ENCODE results near the gene RHOXF2.

DNA sequence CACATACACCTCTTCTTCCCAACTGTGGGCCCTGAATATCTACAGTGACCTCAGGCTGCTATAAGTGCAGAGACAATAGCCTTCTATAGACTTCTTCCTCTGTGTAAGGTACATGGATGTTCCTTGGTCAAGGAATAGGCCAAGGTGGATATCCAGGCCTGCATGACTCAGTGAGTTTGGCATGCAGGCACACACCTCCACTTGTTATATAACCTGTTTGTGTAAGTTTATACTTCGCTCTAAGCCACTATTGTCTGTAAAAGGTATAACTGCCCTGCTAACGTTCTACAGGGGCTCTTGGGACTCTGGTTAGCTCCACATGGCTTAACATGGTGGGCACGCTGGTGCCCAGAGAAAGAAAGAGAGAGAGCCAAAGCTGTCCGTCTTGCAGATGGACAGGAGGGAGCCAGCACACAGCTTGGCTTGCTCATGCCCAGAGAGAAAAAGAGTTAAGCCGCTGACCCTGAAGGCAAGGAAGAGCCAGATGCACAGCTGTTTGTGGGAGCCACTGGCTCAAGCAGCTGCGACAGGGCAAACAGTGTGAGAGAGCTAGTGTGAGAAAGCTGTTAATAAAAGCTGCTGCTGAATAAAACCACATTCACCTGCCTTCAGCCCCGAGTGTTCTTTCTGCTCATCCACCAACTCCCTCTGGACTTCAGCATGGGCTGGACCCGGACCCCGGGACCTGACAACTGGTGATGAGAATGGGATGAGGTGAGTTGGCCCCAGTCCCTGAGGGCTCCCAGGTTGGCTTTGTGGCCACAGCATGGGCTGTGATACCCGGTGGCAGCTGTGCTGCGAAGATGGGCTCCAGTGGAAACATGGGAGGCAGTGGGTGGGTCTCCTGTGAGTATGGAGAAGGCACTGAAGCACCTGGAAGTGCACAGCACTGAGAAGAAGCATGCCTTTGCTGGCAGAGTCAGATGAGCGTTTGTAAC is 47.7 kb downstream of the RHOXF2 start:
- TF ChIP-seq, protein P1, sequence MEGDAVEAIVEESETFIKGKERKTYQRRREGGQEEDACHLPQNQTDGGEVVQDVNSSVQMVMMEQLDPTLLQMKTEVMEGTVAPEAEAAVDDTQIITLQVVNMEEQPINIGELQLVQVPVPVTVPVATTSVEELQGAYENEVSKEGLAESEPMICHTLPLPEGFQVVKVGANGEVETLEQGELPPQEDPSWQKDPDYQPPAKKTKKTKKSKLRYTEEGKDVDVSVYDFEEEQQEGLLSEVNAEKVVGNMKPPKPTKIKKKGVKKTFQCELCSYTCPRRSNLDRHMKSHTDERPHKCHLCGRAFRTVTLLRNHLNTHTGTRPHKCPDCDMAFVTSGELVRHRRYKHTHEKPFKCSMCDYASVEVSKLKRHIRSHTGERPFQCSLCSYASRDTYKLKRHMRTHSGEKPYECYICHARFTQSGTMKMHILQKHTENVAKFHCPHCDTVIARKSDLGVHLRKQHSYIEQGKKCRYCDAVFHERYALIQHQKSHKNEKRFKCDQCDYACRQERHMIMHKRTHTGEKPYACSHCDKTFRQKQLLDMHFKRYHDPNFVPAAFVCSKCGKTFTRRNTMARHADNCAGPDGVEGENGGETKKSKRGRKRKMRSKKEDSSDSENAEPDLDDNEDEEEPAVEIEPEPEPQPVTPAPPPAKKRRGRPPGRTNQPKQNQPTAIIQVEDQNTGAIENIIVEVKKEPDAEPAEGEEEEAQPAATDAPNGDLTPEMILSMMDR (optimal IDR thresholded peaks at IDR 0.05 in 1 of 3, IDR thresholded peaks at IDR 0.05 in 1 of 3, conservative IDR thresholded peaks at IDR 0.05 in 1 of 3; ENCODE audit: extremely low read depth in 1 of 3, insufficient read depth in 2 of 3, low read length in 3 of 3): no peak
- TF ChIP-seq EZH2 (IDR thresholded peaks at IDR 0.05; ENCODE audit: low read length): no peak
